ENCODE data around the gene MND1.
"Not testable (repeated sequence)": the region's sequence is repeated elsewhere in the genome, so short reads cannot be mapped to it uniquely, and the experiment has no call there.

Gene MND1

DNA sequence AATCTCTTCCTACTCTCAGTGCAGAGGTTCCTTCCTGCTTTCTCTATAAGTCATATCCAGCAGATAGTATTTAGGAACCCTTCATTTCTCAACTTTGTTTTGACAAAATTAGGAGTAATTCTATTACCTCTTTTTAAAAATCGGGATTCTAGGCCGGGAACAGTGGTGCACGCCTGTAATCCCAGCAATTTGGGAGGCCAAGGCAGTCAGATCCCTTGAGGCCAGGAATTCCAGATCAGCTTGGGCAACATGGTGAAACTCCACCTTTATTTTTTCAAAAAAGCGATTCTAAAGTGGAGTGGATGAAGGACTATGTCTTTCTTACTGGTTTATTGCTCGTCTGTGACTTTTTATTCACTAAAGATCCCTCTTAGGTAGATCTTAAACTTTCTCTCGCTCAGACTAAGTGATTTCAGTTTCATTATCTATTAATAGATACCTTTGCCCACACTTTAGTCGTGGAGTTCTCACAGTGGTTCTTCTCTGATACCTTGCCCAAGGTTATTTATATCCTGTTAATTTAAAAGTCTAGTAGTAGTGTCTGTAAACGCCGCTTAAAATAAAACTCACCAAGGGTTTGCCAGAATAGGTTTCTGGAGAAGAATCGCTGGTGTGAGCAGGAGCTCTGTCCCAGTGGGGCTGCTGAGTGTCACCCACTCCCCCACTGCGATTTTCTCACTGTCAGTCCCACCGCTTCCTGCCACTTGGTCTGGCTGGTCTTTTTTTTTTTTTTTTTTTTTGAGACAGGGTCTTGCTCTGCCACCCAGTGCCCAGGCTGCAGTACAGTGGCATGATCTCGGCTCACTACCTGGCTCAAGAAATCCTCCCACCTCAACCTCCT lies 94.6 kb downstream of the MND1 start:
- no peak for DNase-seq (ENCODE audit: low read depth in 2 of 3, low spot score in 2 of 3)

GRCh38 chr4:153439831-153440230 lies 95.3 kb downstream of the MND1 start:
- DNase-seq (ENCODE audit: low read depth in 2 of 3, low spot score in 2 of 3) = no peak

- no peak for DNase-seq (ENCODE audit: low read depth in 2 of 3, low spot score in 2 of 3)
Measured at GRCh38 chr4:153440475-153440874, 96.0 kb downstream of the MND1 start.

GRCh38 chr4:153447175-153447905 lies 102.9 kb downstream of the MND1 start:
- DNase-seq (ENCODE audit: low read depth in 2 of 3, low spot score in 2 of 3) = no peak

DNA sequence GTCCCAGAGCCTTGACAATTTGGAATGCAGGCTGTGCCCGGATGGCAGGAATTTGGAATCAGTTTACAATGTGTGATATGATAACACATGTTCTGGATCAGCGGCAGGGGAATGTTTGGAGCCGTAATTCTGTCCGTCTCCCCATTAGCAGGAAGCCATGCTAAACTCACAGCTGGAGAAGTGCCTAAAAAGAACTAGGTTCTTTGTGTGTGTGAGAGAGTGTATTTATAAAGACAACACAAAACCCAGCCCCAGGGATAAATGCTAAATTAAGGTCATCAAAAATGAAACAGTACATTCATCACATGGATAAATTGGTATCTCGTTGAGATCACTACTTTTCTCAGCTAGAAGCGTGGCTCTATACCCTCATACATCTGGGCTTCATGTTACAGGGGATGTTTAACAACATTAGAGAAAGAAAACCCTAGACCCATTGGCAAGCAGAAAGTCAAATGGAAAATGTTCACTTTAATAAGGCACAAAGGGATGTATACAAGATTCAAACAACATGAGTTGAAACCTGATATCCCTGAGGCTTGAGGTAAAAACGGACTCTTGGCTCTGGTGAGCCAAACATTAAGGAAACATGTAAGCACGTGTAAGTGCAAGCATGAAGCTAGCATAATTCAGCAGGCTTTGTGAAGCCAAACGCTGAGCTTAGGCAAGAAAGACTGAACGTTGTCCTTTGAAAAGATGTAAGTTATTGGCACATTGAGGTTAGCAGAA lies 103.7 kb downstream of the MND1 start:
- no peak for DNase-seq (ENCODE audit: low read depth in 2 of 3, low spot score in 2 of 3)

- no peak for DNase-seq (ENCODE audit: low read depth in 2 of 3, low spot score in 2 of 3)
Measured at GRCh38 chr4:153449338-153449737, 104.8 kb downstream of the MND1 start.

DNA sequence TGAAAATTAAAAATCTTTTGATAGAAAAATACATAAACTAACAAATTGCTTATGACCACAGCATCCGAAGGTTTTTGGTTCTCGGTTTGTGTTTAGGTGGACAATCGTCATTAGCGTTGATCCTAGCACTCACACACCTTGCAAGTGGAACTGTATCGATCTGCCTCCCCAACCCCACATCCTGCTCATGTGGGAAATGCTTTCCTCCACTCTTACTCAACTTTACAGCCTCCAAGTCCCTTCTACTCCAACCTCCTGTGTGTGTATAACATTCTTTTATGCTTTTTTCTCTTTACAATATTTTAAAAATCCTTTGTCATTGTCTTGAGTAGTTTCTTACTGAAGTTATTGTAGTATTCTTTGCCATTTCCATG lies 106.0 kb downstream of the MND1 start:
- no peak for DNase-seq (ENCODE audit: low read depth in 2 of 3, low spot score in 2 of 3)

GRCh38 chr4:153451145-153451544 lies 106.7 kb downstream of the MND1 start:
- not testable (repeated sequence) for DNase-seq (ENCODE audit: low read depth in 2 of 3, low spot score in 2 of 3)

DNA sequence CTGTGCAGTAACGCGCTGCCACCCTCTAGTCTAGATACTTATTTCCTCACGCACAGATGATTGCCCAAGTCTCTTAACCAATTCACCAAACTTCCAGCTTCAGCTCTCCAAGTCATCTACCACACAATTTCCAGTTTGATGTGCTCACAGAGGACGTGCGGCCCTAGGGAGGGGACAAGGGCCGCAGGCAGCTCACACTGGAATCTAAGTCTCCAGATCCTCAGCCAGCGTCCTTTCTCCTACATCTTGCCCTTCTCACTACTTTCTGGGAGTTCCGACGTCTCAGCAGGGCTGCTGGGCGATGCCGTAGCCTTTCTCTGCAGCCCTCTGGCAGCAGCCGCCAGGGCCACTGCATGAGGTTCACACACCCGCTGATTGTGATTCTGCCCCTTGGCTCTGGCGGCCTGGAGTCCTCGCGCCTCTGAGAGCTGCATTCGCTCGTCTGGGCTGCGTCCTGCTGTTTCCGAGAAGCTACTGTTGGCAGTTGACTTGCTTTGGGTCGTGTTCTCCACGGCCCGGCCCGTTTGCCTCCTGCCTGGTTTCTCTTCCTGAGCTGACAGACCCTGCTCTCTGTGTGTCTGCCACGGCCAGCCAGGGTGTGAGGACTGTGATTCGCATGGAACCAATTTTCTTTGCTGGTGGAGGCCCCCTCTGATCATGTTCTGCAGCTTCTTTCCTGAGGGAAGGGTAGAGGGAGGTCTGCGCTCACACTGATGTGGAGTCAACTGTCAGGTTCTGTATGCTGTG lies 107.6 kb downstream of the MND1 start:
- no peak for DNase-seq (ENCODE audit: low read depth in 2 of 3, low spot score in 2 of 3)

DNA sequence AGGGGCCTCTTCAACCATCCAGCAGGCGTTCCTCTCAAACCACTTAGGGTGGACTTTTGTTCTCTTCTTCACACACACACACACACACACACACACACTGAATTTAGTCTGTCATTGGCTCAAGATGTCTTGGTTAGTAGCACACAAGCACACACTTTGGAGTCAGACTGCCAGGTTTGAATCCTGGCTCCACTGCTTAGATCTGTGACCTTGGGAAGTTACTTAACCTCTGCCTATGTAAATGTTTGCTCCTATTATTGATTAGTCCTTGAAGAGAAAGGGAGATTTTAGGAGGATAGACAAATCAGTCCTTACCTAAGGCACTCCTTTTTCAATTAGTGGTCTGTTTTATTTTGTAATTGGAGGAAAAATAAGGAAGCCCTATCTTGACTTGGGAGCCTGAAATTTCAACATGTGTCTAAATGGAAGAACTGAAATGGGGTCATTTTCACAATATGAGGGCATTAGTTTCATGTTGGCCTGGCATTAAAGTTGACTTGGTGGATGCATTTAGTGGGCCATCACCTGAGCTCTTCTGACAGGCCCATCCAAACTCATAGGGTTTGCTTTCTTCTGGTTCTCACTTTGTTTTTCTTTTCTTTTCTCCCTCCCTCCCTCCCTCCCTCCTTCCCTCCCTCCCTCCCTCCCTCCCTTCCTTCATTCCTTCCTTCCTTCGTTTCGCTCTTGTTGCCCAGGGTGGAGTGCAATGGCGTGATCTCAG lies 108.3 kb downstream of the MND1 start:
- DNase-seq (ENCODE audit: low read depth in 2 of 3, low spot score in 2 of 3) = no peak

DNA sequence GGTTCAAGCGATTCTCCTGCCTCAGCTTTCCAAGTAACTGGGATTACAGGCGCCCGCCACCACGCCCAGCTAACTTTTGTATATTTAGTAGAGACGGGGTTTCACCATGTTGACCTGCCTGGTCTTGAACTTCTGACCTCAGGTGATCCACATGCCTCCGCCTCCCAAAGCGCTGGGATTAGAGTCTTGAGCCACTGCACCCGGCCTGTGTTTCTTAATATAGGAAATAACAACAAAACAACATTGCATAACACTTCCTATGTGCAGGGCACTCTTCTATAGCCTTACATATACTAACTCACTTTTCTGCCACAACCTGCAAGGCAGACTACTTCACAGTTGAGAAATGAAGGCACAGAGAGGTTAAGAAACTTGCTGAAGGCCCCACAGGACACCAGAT lies 108.9 kb downstream of the MND1 start:
- DNase-seq (ENCODE audit: low read depth in 2 of 3, low spot score in 2 of 3) = no peak

GRCh38 chr4:153458969-153459368 lies 114.5 kb downstream of the MND1 start:
- DNase-seq (ENCODE audit: low read depth in 2 of 3, low spot score in 2 of 3) = no peak

DNA sequence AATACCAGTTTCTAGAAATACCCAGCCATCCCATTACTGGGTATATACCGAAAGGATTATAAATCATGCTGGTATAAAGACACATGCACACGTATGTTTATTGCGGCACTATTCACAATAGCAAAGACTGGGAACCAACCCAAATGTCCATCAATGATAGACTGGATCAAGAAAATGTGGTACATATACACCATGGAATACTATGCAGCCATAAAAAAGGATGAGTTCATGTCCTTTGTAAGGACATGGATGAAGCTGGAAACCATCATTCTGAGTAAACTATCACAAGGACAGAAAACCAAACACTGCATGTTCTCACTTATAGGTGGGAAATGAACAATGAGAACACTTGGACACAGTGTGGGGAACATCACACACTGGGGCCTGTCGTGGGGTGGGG lies 117.1 kb downstream of the MND1 start:
- DNase-seq (ENCODE audit: low read depth in 2 of 3, low spot score in 2 of 3) = not testable (repeated sequence)

DNA sequence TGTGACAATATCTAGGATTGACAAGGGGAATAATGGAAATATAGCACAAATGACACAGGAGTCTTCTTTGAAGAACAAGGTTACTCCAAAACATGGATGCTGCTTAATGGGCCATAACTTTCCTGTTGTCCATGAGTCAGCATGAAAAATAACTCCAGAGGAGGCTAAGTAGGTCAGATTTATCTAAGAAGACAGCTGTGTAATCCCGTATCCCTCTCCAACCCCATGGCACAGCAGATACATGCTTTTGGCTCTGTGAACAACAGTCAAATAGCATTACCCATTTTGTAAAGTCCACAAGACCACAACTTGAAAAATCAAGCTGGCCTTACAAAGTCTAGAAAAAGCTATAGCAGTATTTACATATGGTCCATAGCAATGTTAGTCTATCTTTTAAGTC lies 119.6 kb downstream of the MND1 start:
- no peak for DNase-seq (ENCODE audit: low read depth in 2 of 3, low spot score in 2 of 3)

All from activated CD8-positive, alpha-beta memory T cell treated with anti-CD3 and anti-CD28 coated beads for 48 hours (primary cell).